ENCODE data around the gene PROZ.

DNA sequence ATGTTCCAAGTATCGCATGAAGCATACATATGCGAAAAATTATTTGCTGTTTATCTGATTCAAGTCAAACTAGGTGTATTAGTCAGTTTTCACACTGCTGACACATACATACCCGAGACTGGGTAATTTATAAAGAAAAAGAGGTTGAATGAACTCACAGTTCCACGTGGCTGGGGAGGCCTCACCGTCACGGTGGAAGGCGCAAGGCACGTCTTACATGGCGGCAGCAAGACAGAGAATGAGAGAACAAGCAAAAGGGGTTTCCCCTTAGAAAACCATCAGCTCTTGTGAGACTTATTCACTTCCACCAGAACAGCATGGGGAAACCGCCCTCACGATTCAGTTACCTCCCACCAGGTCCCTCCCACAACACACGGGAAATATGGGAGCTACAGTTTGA lies 13.0 kb upstream of the PROZ start:
- TF ChIP-seq CHD4 (IDR thresholded peaks at IDR 0.05; ENCODE audit: borderline replicate concordance, low read length) = no peak
- TF ChIP-seq ZNF577 (CRISPR knock-in tag; IDR thresholded peaks at IDR 0.05; ENCODE audit: borderline replicate concordance, low read depth) = no peak
- TF ChIP-seq GPN1 (CRISPR knock-in tag; IDR thresholded peaks at IDR 0.05; ENCODE audit: borderline replicate concordance) = no peak

Measured in HepG2 (cell line).